ENCODE results near the gene UAP1L1. TPM values are rescaled to one million over a fixed set of nuclear protein-coding genes. Genes with fewer than 3 reads are reported as not detected.

Gene UAP1L1
- total RNA-seq, 1 experiment from 2014 or later, result 17.6 TPM

GRCh38 chr9:137042751-137043727 lies 34.3 kb upstream of the UAP1L1 start:
- DNase-seq (ENCODE audit: low read depth), result no peak

GRCh38 chr9:137044037-137044436 lies 33.3 kb upstream of the UAP1L1 start:
- DNase-seq (ENCODE audit: low read depth), result no peak

- no peak for DNase-seq (ENCODE audit: low read depth)
Observed at GRCh38 chr9:137044502-137045177, 32.7 kb upstream of the UAP1L1 start.

- no peak for DNase-seq (ENCODE audit: low read depth)
Observed at GRCh38 chr9:137045294-137046087, 31.8 kb upstream of the UAP1L1 start.

- peak; percentile 39 for DNase-seq (ENCODE audit: low read depth)
Observed at GRCh38 chr9:137046088-137046787, 31.1 kb upstream of the UAP1L1 start, which contains the start of gene NPDC1. Gene NPDC1, minus strand, starts transcription at chr9:137046177. Its CDS starts 188 bp downstream, at chr9:137045989.

- DNase-seq (ENCODE audit: low read depth), result no peak
Observed at GRCh38 chr9:137048655-137049543, 28.4 kb upstream of the UAP1L1 start.

GRCh38 chr9:137049544-137050449 lies 27.5 kb upstream of the UAP1L1 start:
- DNase-seq (ENCODE audit: low read depth), result no peak

- no peak for DNase-seq (ENCODE audit: low read depth)
Observed at GRCh38 chr9:137050570-137050969, 26.7 kb upstream of the UAP1L1 start.

- no peak for DNase-seq (ENCODE audit: low read depth)
Observed at GRCh38 chr9:137051145-137051724, 26.1 kb upstream of the UAP1L1 start.

- no peak for DNase-seq (ENCODE audit: low read depth)
Observed at GRCh38 chr9:137052293-137052692, 25.0 kb upstream of the UAP1L1 start.

GRCh38 chr9:137052998-137053943 lies 24.0 kb upstream of the UAP1L1 start:
- DNase-seq (ENCODE audit: low read depth), result no peak

GRCh38 chr9:137053944-137054931 lies 23.1 kb upstream of the UAP1L1 start, which contains the start of gene ENTPD2:
Gene ENTPD2, minus strand, starts transcription at chr9:137054061. Its CDS starts 64 bp downstream, at chr9:137053997.
- DNase-seq (ENCODE audit: low read depth), result no peak

GRCh38 chr9:137054932-137055384 lies 22.4 kb upstream of the UAP1L1 start:
- no peak for DNase-seq (ENCODE audit: low read depth)

- DNase-seq (ENCODE audit: low read depth), result no peak
Observed at GRCh38 chr9:137055385-137056364, 21.6 kb upstream of the UAP1L1 start.

All from LHCN-M2 (cell line).